Sigmoid colon (tissue), 4 donors: Measurements from ENCODE around the gene GCSH.
"Not testable (repeated sequence)": the region's sequence is repeated elsewhere in the genome, so short reads cannot be mapped to it uniquely, and the experiment has no call there.

Experiments used
- POLR2AphosphoS5 ChIP-seq, 4 donors: sonication (generic); formaldehyde crosslinking; IDR thresholded peaks; one replicate each; pipeline ENCODE4 v1.6.1; 2017; ENCODE audit warnings: antibody characterized with exemption in 4 of 4
- TF ChIP-seq, protein P1 (sequence below), 4 experiments: fragments of 450-650 bp in 3 of 4; fragments of 200-600 bp in 1 of 4; IDR thresholded peaks; one replicate each; pipeline ENCODE4 v1.5.1; 2016 to 2019; ENCODE audit warnings: antibody characterized with exemption in 4 of 4, mild to moderate bottlenecking in 3 of 4, moderate library complexity in 2 of 4

GRCh38 chr16:81109274-81109673 is 13.1 kb upstream of the GCSH start:
- TF ChIP-seq, protein P1, sequence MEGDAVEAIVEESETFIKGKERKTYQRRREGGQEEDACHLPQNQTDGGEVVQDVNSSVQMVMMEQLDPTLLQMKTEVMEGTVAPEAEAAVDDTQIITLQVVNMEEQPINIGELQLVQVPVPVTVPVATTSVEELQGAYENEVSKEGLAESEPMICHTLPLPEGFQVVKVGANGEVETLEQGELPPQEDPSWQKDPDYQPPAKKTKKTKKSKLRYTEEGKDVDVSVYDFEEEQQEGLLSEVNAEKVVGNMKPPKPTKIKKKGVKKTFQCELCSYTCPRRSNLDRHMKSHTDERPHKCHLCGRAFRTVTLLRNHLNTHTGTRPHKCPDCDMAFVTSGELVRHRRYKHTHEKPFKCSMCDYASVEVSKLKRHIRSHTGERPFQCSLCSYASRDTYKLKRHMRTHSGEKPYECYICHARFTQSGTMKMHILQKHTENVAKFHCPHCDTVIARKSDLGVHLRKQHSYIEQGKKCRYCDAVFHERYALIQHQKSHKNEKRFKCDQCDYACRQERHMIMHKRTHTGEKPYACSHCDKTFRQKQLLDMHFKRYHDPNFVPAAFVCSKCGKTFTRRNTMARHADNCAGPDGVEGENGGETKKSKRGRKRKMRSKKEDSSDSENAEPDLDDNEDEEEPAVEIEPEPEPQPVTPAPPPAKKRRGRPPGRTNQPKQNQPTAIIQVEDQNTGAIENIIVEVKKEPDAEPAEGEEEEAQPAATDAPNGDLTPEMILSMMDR (IDR thresholded peaks at IDR 0.05), result not testable (repeated sequence)
- TF ChIP-seq POLR2AphosphoS5 (IDR thresholded peaks at IDR 0.05), result not testable (repeated sequence)
